B cell (primary cell): ENCODE measurements around the gene ZNF496. TPM values are rescaled to one million over a fixed set of nuclear protein-coding genes. Genes with fewer than 3 reads are reported as not detected.

Experiments
- ATAC-seq: fragments of 200-7000 bp; cut with Tn5 transposase; one replicate; pipeline ENCODE4 v1.10.0; 2021; ENCODE audit warnings: low read depth, mild to moderate bottlenecking, moderate number of reproducible peaks, moderate library complexity
- CTCF ChIA-PET: fragments of 350-600 bp; sonication (Branson Sonifier 250); formaldehyde crosslinking; loops from one replicate; lab custom pipeline; 2021; ENCODE audit warnings: antibody characterized with exemption, inconsistent platforms; lab: Charles Lee
- POLR2A ChIA-PET: fragments of 350-600 bp; sonication (Branson Sonifier 250); formaldehyde crosslinking; loops from one replicate; lab custom pipeline; 2021; ENCODE audit warnings: antibody characterized with exemption; lab: Charles Lee
- DNase-seq: peaks from one replicate; pipeline ENCODE4 v3.0.0; 2013
- H2AFZ ChIP-seq: 2 replicates; pipeline ENCODE4 v1.6.1; 2012; ENCODE audit warnings: mild to moderate bottlenecking, low read depth, low read length; ENCODE audit not compliant: insufficient read depth, poor library complexity, severe bottlenecking
- H3K27ac ChIP-seq, 2 donors: 1 replicate in 1 of 2; 2 replicates in 1 of 2; pipeline ENCODE4 v1.5.1; 2012 to 2013; ENCODE audit warnings: low read length in 2 of 2, mild to moderate bottlenecking in 2 of 2, moderate library complexity in 1 of 2
- H3K27me3 ChIP-seq, 4 experiments: fragments of 200-600 bp in 1 of 4; sonication (generic) in 1 of 4; replicated peaks in 1 of 4; 1 replicate in 2 of 4; 2 replicates in 2 of 4; pipeline versions ENCODE4 v1.6.1 to v1.7.0; 2013 to 2016; ENCODE audit warnings: low read length in 3 of 4, mild to moderate bottlenecking in 2 of 4, mixed read lengths in 1 of 4, moderate library complexity in 1 of 4; ENCODE audit not compliant: insufficient read depth in 4 of 4, control insufficient read depth in 3 of 4; ENCODE audit errors: control extremely low read depth in 1 of 4
- H3K36me3 ChIP-seq, 2 experiments: replicated peaks in 1 of 2; 1 replicate in 1 of 2; 2 replicates in 1 of 2; pipeline versions ENCODE4 v1.6.1 to v1.7.1; 2013; ENCODE audit warnings: low read length in 1 of 2; ENCODE audit not compliant: insufficient read depth in 2 of 2, control insufficient read depth in 1 of 2; ENCODE audit errors: control extremely low read depth in 1 of 2, extremely low read depth in 1 of 2
- H3K4me1 ChIP-seq, 2 donors: fragments of 200-600 bp in 1 of 2; sonication (generic) in 1 of 2; 1 replicate in 1 of 2; 2 replicates in 1 of 2; pipeline versions ENCODE4 v1.5.1 to v1.6.1; 2013 to 2017; ENCODE audit warnings: low read length in 2 of 2; ENCODE audit not compliant: control insufficient read depth in 2 of 2, insufficient read depth in 2 of 2
- H3K4me2 ChIP-seq: replicated peaks from 2 replicates; pipeline ENCODE3; 2012; ENCODE audit warnings: mild to moderate bottlenecking, low read depth, low read length; ENCODE audit not compliant: poor library complexity, severe bottlenecking
- H3K4me3 ChIP-seq, 5 experiments: fragments of 200-600 bp in 1 of 5; sonication (generic) in 1 of 5; 1 replicate in 3 of 5; 2 replicates in 2 of 5; pipeline versions ENCODE4 v1.5.1 to v1.7.0; 2011 to 2016; ENCODE audit warnings: low read length in 4 of 5, mild to moderate bottlenecking in 4 of 5, low read depth in 2 of 5, control low read depth in 1 of 5, moderate library complexity in 1 of 5; ENCODE audit not compliant: insufficient read depth in 1 of 5; ENCODE audit errors: control extremely low read depth in 1 of 5, extremely low read depth in 1 of 5
- H3K79me2 ChIP-seq: fragments of 200-600 bp; sonication (generic); one replicate; pipeline ENCODE4 v1.6.0; 2016; ENCODE audit warnings: low read length; ENCODE audit not compliant: control insufficient read depth, insufficient read depth
- H3K9ac ChIP-seq: fragments of 200-600 bp; sonication (generic); 2 replicates; pipeline ENCODE4 v1.6.1; 2017; ENCODE audit warnings: mild to moderate bottlenecking, low read length, moderate library complexity
- H3K9me3 ChIP-seq, 3 donors: one replicate each; pipeline versions ENCODE4 v1.6.1 to v1.7.1; 2013; ENCODE audit warnings: low read length in 2 of 3; ENCODE audit not compliant: control insufficient read depth in 2 of 3, insufficient read depth in 1 of 3; ENCODE audit errors: control extremely low read depth in 1 of 3
- H4K20me1 ChIP-seq: 2 replicates; pipeline ENCODE4 v1.6.0; 2012; ENCODE audit warnings: mild to moderate bottlenecking, low read length; ENCODE audit not compliant: insufficient read depth, control insufficient read depth, poor library complexity, severe bottlenecking
- H3K27ac Mint-ChIP-seq: one replicate; pipeline ENCODE4 v1.8.0; 2021; ENCODE audit warnings: mixed read lengths
- H3K27me3 Mint-ChIP-seq: one replicate; pipeline ENCODE4 v1.8.0; 2021; ENCODE audit warnings: mixed read lengths
- H3K4me1 Mint-ChIP-seq: one replicate; pipeline ENCODE4 v1.8.0; 2021; ENCODE audit warnings: mixed read lengths
- H3K4me3 Mint-ChIP-seq: one replicate; pipeline ENCODE4 v1.8.0; 2021; ENCODE audit warnings: mixed read lengths
- H3K9me3 Mint-ChIP-seq: one replicate; pipeline ENCODE4 v1.8.0; 2022; ENCODE audit warnings: mixed read lengths; ENCODE audit not compliant: insufficient read depth
- EZH2 ChIP-seq: IDR thresholded peaks from 2 replicates; pipeline ENCODE4 v1.6.1; 2012; ENCODE audit warnings: borderline replicate concordance, low read depth, mild to moderate bottlenecking, moderate library complexity, low read length; ENCODE audit not compliant: insufficient read depth, poor library complexity, severe bottlenecking
- WGBS: methylation state at CpG from one replicate; pipeline ENCODE4 v1.1.5; 2013; ENCODE audit warnings: missing lambda C conversion rate; ENCODE audit not compliant: insufficient coverage; 5-methylcytosine and 5-hydroxymethylcytosine counted together
- intact Hi-C: fragments of 100-400 bp; cut with micrococcal nuclease; formaldehyde crosslinking; loops from one replicate; pipeline ENCODE4 v1.10.0; 2022
- polyA plus RNA-seq: library from polyadenylated mRNA; depleted of rRNA; stranded (reverse); fragments of >200 nt; gene quantifications from 2 replicates; pipeline ENCODE4 v1.2.3, GENCODE V29; 2012
- total RNA-seq, 2 donors: library from RNA; stranded (reverse); fragments of 120-200 nt in 1 of 2; gene quantifications; 1 replicate in 1 of 2; 2 replicates in 1 of 2; pipeline versions ENCODE4 v1.2.3 to v1.2.4, GENCODE V29; 2013 to 2022
- TF ChIP-seq, protein P1 (sequence below): fragments of 200-600 bp; IDR thresholded peaks from one replicate; pipeline ENCODE4 v1.8.0; 2022; ENCODE audit warnings: antibody characterized with exemption, mild to moderate bottlenecking

ZNF496 gene
- total and polyA plus RNA-seq, 2 donors (not counting 1 experiment from before 2014, with no cell fraction given) = 9.9 to 22.6 TPM

DNA sequence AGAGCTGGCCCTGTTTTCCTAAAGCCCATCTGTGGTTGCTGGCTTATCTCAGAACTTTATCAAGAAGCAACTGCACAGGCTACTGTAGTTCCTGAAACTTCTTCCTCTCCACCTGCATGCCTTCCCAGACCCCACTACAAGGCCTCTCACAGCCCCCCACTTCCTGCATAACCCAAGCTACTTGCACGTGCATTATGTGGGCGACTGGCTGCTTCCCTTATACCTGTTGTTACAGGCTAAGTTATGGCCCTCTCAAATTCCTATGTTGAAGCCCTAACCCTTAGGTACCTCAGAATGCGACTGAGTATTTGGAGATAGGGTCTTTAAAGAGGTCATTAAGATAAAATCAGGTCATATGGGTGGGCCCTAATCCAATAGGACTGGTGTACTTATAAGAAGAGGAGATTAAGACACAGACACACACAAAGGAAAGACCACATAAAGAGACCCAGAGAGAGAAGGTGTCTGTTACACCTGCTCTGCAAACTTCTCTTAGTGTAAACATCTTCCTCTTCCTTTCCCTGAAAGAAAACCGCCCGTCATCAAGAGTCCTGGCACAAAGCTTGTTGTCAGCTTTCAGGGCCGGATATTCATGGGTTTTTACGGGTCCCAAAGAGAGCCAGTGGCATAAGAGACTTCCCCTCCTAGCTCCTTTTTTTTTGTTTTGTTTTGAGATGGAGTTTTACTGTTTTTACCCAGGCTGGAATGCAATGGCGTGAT lies 5.1 kb downstream of the ZNF496 start:
- H2AFZ ChIP-seq = no peak overlapping the region
- DNase-seq (no peak), ATAC-seq (no peak)
- no peaks in the 10 kb centered on the region for H3K9me3 ChIP-seq
- peaks cover 2 to 14% of the 10 kb centered on the region in 2 experiments for H3K36me3 ChIP-seq
- H3K27me3 Mint-ChIP-seq = no peaks in the 10 kb centered on the region
- no peaks in the 10 kb centered on the region for H3K9me3 Mint-ChIP-seq
- no peak overlapping the region for H3K9ac ChIP-seq
- ChIA-PET POLR2A (no interaction called here), CTCF (interaction anchor here (1.1 kb wide), 1 partner anchor 9 kb away, joined by 3 read pairs; no protein-coding TSS in a partner anchor)
- H3K4me1 ChIP-seq = peaks cover 8 to 10% of the 10 kb centered on the region in 2 donors
- H3K27ac ChIP-seq = no peak overlapping the region
- no peak overlapping the region for H3K4me2 ChIP-seq
- H3K4me1 Mint-ChIP-seq = peaks cover 17% of the 10 kb centered on the region
- intact Hi-C loops = no loop called here
- H3K27ac Mint-ChIP-seq = no peak overlapping the region
- TF ChIP-seq EZH2 = no peak
- TF ChIP-seq, protein P1, sequence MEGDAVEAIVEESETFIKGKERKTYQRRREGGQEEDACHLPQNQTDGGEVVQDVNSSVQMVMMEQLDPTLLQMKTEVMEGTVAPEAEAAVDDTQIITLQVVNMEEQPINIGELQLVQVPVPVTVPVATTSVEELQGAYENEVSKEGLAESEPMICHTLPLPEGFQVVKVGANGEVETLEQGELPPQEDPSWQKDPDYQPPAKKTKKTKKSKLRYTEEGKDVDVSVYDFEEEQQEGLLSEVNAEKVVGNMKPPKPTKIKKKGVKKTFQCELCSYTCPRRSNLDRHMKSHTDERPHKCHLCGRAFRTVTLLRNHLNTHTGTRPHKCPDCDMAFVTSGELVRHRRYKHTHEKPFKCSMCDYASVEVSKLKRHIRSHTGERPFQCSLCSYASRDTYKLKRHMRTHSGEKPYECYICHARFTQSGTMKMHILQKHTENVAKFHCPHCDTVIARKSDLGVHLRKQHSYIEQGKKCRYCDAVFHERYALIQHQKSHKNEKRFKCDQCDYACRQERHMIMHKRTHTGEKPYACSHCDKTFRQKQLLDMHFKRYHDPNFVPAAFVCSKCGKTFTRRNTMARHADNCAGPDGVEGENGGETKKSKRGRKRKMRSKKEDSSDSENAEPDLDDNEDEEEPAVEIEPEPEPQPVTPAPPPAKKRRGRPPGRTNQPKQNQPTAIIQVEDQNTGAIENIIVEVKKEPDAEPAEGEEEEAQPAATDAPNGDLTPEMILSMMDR = no peak
- H3K79me2 ChIP-seq = peaks cover 7% of the 10 kb centered on the region
- WGBS = 0% methylated on average over 2 of the region's 8 CpGs
- H3K27me3 ChIP-seq = no peaks in the 10 kb centered on the region
- no peak overlapping the region for H3K4me3 ChIP-seq
- peaks cover 4% of the 10 kb centered on the region for H4K20me1 ChIP-seq
- no peak overlapping the region for H3K4me3 Mint-ChIP-seq

DNA sequence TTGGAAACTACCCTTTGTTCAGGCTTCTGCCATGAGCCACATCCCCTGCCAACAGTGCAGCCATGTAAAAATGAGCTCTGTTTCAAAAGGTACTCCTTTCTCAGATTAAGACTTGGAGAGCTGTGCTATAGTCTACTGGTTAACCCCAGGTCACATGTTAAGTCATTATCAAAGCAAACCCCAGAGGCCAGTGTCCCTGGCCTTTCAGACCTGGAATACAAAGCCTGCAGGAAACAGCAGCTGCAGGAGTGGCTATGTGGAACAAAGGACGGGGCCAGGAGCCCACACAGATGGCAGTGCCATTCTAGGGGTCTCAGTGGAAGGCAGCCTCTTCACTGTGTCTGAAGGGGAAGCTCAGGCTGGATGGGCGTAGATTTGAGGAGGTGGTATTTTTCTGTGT lies 6.7 kb downstream of the ZNF496 start:
- peaks cover 4 to 17% of the 10 kb centered on the region in 2 experiments for H3K36me3 ChIP-seq
- no peak for ATAC-seq
- no peak overlapping the region for H3K27ac Mint-ChIP-seq
- peaks cover 0 to 3% of the 10 kb centered on the region in 2 donors for H3K4me1 ChIP-seq
- no peak overlapping the region for H2AFZ ChIP-seq
- ChIA-PET CTCF (interaction anchor here (0.6 to 1.3 kb wide), 2 partner anchors 10 to 48 kb away, joined by 4 to 5 read pairs; no protein-coding TSS in a partner anchor), POLR2A (interaction anchor here (0.5 kb wide), 1 partner anchor 416 kb away, joined by 3 read pairs; no protein-coding TSS in a partner anchor)
- intact Hi-C loops = no loop called here
- H3K4me1 Mint-ChIP-seq = peaks cover 7% of the 10 kb centered on the region
- no peak overlapping the region for H3K27ac ChIP-seq
- no peak overlapping the region for H3K9ac ChIP-seq
- WGBS = no CpG with 5 or more reads among the region's 2 CpGs
- H4K20me1 ChIP-seq = no peaks in the 10 kb centered on the region
- H3K4me2 ChIP-seq = no peak overlapping the region
- no peak overlapping the region for H3K4me3 ChIP-seq
- no peaks in the 10 kb centered on the region for H3K9me3 ChIP-seq
- no peak overlapping the region for H3K4me3 Mint-ChIP-seq
- TF ChIP-seq EZH2 = no peak
- TF ChIP-seq, protein P1 = no peak
- no peaks in the 10 kb centered on the region for H3K27me3 ChIP-seq
- no peaks in the 10 kb centered on the region for H3K27me3 Mint-ChIP-seq
- peaks cover under 1% of the 10 kb centered on the region for H3K79me2 ChIP-seq
- no peaks in the 10 kb centered on the region for H3K9me3 Mint-ChIP-seq
- DNase-seq = no peak
